HG03280 (cell line): ENCODE results near the gene ZNF8.
"Not testable (repeated sequence)": the region's sequence is repeated elsewhere in the genome, so short reads cannot be mapped to it uniquely, and the experiment has no call there.

Source experiments
- ATAC-seq: cut with Tn5 transposase; IDR thresholded peaks from one replicate; pipeline ENCODE4 v1.9.1; 2021; ENCODE audit warnings: mild to moderate bottlenecking, moderate library complexity; ENCODE audit not compliant: unreplicated experiment

The ZNF8 gene

GRCh38 chr19:58294743-58295374 is 16.1 kb downstream of the ZNF8 start:
- ATAC-seq: no peak

- no peak for ATAC-seq
Measured at GRCh38 chr19:58296104-58296503, 17.3 kb downstream of the ZNF8 start.

- ATAC-seq: no peak
Measured at GRCh38 chr19:58300620-58301019, 21.9 kb downstream of the ZNF8 start.

- no peak for ATAC-seq
Measured at GRCh38 chr19:58304255-58304654, 25.5 kb downstream of the ZNF8 start.

DNA sequence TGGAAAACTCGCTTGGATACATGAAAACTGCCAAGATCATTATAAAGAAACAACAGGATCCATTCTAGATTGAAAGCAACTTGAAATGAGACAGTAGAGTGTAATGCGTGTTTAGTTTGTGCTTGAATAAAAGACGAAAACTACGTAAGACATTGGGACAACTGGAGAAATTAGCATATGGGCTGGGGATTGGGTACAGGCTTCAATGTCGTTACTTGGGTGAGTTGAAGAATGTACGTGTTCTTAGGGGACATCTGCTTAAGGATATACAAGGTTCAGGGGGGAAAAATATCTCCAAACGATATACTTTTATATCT is 26.0 kb downstream of the ZNF8 start:
- peak; percentile 7 for ATAC-seq

DNA sequence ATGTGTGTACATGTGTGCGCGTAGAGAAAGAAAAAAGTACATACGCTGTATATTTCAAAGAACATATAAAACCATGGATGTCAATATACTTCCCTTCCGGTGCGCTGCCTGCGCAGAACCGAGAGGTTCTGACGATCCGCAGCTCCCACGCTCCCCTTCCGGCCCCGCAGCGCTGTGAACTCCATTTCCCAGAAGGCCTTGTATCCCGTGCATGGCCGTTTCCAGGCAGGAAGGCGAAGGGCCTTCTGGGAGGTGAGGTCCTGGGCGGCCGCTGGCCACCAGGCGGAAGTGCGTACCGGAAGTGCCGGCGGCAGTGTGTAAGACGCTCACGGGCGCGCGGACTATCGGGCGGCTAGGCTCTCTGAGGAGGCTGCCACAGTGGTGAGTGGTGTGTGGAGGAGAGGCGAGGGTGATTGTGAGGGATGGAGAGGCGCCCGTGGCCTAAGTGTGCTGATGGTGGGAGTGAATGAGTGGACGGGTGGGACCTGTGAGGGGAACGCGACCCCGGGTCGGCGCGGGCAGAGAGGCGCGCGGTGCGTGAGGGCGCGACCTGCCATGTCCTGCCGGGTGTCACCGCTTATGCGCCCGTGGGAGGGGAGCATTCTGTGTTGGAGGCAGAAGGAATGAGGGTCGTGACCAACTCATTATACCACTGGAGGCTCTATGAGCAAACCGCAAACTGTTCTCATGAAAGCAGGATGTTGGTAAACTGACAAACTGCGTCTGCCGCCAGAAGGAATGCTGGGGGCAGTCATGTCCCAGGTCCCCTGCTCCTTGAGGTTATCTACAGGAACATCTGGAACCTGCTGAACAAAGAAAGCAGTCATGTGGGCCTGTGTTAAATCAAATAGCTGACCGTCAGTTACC is 26.5 kb downstream of the ZNF8 start, which contains the start of gene ERVK3-1:
TSS of gene ERVK3-1 (plus strand) at position 313 of the 867 bp plus-strand sequence. CDS start 6,792 bp downstream, outside the sequence.
- ATAC-seq: peak; percentile 95

- no peak for ATAC-seq
Measured at GRCh38 chr19:58305932-58306323, 27.2 kb downstream of the ZNF8 start.

- ATAC-seq: no peak
Measured at GRCh38 chr19:58307736-58308135, 29.0 kb downstream of the ZNF8 start.

GRCh38 chr19:58310685-58311084 is 31.9 kb downstream of the ZNF8 start:
- not testable (repeated sequence) for ATAC-seq

DNA sequence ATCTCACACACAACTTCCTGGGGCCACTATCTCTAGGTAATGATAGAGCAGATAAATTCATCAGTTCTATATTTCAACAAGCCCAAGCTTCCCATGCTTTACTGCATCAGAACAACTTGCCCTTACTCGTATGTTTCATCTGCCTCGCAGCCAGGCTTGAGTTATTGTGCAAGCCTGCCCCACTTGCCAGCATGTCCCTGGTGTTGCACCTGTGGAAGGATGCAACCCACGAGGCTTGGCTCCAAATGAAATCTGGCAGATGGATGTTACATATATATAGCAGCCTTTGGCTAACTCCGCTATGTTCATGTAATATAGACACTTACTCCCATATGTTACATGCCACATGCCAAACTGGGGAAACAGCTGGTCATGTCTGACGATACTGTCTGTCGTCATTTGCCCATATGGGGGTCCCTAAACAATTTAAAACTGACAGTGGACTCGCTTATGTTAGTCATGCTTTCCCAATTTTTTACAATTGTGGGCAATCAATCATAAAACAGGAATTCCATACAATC is 32.6 kb downstream of the ZNF8 start:
- no peak for ATAC-seq

- ATAC-seq: no peak
Measured at GRCh38 chr19:58315580-58315979, 36.8 kb downstream of the ZNF8 start.

GRCh38 chr19:58317476-58318072 is 38.8 kb downstream of the ZNF8 start:
- ATAC-seq: no peak

GRCh38 chr19:58318297-58318696 is 39.5 kb downstream of the ZNF8 start:
- ATAC-seq: no peak

DNA sequence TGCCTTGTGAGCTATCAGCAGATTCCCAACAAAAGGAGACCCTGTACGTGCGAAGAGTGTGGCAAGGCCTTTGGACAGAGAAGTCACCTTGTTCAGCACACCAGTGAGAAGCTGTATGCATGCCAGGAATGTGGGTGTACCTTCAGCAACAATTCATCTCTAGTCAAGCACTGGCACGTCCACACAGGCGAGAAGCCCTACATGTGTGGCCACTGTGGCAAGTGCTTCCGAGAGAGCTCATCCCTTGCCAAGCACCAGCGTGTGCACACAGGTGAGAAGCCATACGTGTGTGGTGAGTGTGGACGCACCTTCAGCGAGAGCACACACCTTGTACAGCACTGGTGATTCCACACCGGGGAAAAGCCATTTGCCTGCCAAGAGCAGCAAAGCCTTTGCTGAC is 40.5 kb downstream of the ZNF8 start:
- no peak for ATAC-seq

DNA sequence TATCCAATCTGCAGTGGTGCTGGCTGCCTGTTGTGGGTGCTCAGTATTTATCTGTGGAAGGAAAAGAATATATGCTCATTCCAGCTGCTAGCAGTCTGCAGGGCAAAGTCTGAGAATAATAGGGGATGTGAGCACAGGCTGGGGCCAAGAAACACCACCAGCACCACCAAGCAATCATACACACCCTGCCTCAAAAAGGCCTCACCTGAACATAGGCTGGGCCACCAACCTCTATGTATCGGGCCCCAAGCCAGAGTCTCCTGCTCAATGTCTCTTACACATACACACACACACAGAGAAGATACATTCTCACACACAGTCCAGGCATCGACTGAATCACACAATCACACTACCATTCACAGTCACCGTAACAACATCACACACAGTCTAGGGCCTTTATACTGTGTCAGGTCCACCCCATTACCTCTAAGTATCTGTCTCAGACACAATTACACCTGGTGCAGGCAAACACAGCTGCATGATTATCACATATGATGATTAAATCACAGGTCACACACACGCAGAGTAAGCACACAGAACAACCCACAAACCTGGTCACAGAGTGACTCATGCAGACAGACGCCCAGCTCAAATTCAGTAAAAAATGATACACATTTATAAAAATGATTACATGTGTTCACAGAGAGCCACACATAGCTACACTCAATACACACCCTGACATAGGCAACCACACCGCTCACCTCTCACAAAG is 46.7 kb downstream of the ZNF8 start:
- ATAC-seq: no peak

DNA sequence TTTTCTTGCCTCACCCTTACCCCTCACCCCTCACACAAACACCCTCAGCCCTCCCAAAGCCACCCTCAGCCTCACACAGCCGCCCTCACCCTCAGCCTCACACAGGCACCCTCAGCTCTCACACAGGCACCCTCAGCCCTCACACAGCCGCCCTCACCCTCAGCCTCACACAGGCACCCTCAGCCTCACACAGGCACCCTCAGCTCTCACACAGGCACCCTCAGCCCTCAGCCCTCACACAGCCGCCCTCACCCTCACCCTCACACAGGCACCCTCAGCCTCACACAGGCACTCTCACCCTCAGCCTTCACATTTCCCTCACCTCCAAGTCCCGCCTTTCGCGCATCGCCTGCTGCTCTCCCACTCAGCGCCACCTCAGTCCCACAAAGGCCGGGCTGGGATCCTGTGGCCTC is 47.8 kb downstream of the ZNF8 start:
- no peak for ATAC-seq

DNA sequence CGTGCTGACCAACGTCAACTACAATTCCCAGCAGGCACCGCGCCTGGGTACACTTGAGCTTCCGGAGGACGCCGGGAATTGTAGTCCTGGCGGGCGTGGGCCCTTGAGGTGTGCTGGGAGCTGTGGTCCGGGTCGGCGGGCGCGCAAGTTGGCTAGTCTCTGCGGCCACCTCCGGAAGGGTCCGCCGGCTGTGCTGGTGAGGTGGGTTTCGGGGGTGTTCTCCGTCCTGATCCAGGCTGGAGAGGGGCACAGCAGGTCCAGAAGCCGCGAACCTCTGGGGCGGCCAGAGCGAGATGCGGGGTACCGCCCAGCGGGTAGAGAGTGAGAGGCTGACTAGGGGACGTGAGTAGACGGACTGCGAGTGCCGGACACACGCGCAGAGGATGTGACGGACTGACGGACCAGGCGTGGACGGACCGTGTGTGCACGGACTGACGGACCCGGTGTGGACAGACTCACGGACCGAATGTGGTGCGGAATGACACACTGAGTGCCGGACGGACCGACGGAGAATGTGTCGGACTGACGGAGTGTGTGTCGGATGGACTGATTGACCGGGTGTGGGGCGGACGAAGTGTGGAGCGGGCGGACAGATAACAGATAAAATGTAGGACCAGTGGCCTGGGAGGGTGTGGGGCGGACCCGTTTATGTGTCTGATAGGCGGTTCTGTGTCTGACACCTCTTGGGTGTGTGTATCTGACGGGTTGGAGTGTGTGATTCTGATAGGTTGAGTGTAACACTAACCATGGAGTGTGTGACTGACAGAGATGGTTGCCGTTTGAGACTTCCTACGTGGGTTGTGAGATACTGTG is 48.4 kb downstream of the ZNF8 start, which contains the start of gene ZSCAN22:
TSS of gene ZSCAN22 (plus strand) at position 81 of the 813 bp plus-strand sequence. CDS start 7,809 bp downstream, outside the sequence.
- peak; percentile 90 for ATAC-seq

- ATAC-seq: no peak
Measured at GRCh38 chr19:58328999-58329398, 50.2 kb downstream of the ZNF8 start.

GRCh38 chr19:58330458-58330857 is 51.7 kb downstream of the ZNF8 start:
- no peak for ATAC-seq

- ATAC-seq: no peak
Measured at GRCh38 chr19:58332697-58333096, 53.9 kb downstream of the ZNF8 start.
